GM23338 (cell line): ENCODE results near the gene EIF3L.

Source experiments
- CTCF ChIP-seq, 2 experiments: fragments of 200-600 bp in 1 of 2; sonication (generic) in 1 of 2; conservative IDR thresholded peaks; 2 replicates each; pipeline versions ENCODE4 v1.5.1 to v1.6.1; 2016 to 2017; ENCODE audit warnings: antibody characterized with exemption in 2 of 2, low read depth in 2 of 2, mild to moderate bottlenecking in 2 of 2, moderate library complexity in 1 of 2
- EZH2 ChIP-seq: fragments of 200-600 bp; sonication (generic); IDR thresholded peaks from one replicate; pipeline ENCODE4 v1.8.0; 2017; ENCODE audit warnings: antibody characterized with exemption, mild to moderate bottlenecking, low read depth; ENCODE audit not compliant: unreplicated experiment
- EZH2phosphoT487 ChIP-seq: fragments of 200-600 bp; sonication (generic); IDR thresholded peaks from one replicate; pipeline ENCODE4 v1.8.1; 2018; ENCODE audit warnings: antibody characterized with exemption; ENCODE audit not compliant: unreplicated experiment
- POLR2AphosphoS5 ChIP-seq: IDR thresholded peaks from 2 replicates; pipeline ENCODE4 v1.6.1; 2016; ENCODE audit warnings: antibody characterized with exemption, low read depth

DNA sequence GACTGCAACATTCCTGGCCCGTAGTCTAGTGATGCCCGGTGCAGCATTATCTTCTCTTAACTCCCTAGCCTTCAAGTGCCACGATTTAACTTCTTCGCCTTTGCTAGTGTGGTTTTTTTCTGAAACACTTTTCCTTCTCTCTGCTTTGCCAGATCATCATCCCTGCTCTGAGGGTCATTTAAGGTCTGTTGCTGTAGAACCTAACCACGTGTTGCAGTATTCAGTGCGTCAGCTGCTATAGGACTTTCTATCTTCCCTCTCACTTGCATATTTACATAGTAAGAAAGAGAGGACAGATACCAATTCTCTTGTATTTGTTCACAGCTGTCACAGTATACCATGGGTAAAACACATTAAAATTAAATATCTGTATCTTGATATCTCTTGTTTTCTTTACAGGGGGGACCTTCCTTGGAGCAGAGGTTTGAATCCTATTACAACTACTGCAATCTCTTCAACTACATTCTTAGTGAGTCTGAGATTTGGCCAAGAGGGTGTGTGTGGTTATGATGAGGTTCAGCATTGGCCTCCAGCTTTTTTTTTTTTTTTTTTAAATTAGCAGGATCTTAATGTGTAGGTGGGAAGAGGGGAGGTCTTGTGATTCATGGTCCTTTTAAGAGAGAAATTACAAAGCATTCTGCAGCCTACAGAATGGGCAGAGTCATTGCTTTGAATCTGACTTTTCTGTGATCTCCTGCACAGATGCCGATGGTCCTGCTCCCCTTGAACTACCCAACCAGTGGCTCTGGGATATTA lies 13.5 kb downstream of the EIF3L start:
- TF ChIP-seq POLR2AphosphoS5 (no peak), EZH2 (no peak), EZH2phosphoT487 (no peak), CTCF (conservative IDR thresholded peaks at IDR 0.05; ENCODE audit: low read depth in 2 of 2) (no peak)
